ENCODE data around the gene XRCC4.
"Not testable (repeated sequence)": the region's sequence is repeated elsewhere in the genome, so short reads cannot be mapped to it uniquely, and the experiment has no call there.

Gene XRCC4

DNA sequence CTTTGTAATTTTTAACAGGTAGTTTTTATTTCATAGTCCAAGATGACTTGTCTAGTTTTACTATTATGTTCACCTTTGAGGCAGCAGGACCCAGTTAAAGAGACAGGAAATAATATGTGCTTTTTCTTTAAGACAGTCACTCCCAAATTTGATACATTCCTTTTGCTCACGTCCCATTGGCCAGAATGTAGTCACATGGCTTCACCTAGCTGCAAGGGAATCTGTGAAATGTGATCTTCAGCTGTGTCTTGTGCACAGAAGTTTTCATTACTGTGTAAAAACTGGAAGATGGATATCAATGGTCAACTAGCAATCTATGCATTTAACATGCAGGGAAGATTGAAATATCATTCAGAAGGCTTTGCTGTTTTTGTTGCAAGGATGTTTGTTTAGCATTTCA, 41.1 kb downstream of the XRCC4 start:
- no peak for DNase-seq

DNA sequence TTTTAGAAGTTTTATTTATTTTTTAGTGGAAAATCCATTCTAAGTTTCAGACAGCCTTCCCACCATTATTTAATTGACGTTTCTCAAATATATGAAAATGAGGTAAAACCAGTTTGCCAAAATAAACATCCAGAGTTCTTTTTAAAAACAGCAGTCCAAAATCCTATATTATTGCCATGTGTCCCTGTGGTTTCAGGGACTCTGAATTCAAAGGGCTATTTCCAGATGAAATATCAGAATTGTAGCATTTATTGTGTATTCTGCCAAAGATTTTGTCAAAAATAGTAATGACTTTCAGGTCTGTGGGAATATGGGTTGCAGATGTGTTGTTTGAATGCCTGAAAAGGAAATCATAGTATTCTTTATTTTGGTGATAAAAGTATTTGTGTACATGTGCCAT, 41.6 kb downstream of the XRCC4 start:
- DNase-seq = no peak

DNA sequence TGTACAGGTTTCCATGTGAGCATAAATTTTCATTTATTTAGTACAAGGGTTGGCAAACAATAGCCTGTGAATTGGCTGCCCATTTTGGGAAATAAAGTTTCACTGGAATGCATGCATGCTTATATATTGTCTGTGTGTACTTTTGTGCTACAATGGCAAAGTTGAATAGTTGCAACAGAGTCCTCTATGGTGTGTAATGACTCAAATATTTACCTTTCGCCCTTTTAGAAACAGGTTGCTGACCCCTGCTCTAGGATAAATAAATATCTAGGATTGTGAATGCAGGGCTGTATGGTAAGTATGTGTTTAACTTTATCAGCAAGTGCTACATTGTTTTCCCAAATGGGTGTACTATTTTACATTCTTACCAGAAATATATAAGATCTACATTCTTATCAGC, 47.2 kb downstream of the XRCC4 start:
- no peak for DNase-seq

DNA sequence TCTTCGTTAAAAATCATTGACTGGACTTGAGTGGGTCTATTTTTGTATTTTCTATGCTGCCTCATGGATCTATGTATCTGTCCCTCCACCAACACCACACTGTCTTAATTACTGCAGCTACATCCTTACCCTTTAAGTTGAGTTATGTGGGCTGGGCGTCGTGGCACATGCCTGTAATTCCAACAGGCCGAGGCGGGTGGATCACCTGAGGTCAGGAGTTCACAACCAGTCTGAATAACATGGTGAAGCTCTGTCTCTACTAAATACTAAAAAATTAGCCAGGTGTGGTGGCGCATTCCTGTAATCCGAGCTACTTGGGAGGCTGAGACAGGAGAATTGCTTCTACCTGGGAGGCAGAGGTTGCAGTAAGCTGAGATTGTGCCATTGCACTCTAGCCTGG, 48.2 kb downstream of the XRCC4 start:
- no peak for DNase-seq

DNA sequence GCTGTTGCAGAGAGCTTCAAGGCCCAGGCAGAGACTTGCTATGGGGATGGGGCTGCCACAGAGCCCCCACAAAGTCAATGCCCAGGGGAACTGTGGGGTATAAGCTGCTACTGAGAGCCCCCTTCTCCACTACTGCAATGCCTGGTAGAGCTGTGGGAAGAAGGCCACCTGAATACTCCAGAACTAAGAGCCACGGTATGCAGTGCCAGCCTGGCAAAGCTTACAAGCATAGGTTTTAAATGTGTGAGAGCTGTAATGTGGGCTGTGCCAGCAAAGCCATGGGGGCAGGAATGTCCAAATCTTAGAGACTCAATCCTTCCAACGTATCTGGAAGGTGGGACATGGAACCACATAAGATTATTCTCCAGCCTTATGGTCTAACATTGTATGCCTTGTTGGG, 49.2 kb downstream of the XRCC4 start:
- no peak for DNase-seq

DNA sequence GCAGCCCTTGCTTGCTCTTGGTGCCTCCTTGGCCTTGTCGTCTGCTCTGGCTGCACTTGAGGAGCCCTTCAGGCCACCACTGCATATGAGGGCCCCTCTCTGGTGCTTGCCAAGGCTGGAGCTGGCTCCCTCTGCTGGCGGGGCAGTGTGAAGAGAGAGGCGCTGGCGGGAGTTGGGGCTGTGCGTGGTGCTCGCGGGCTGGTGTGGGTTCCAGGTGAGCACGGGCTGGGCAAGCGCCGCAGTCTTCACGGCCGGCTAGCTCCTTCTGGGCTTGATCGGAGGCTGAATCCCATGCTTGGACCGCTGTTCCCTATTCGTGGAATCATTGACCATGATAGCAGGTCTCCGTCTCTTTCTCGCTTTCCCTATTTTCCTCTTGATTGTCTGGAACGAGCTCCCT, 56.5 kb downstream of the XRCC4 start:
- no peak for DNase-seq

DNA sequence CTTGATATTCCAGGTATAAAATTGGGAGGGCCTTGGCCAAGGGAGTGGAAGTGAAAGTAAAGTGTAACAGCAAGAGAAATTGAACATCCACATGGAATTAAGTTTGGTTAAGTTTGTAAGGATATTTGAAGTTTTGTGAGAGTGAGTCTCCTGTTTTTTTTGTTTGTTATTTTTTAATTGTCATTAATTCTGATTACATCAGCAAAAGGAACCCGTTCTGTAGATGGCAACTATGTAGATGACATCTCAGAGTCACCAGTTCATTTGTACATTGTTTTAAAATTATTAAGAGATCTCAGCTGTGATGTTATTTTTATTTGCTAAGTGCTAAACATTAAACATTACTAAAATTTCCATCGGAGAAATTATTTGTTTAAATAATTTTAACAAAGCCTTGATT, 65.2 kb downstream of the XRCC4 start:
- no peak for DNase-seq

DNA sequence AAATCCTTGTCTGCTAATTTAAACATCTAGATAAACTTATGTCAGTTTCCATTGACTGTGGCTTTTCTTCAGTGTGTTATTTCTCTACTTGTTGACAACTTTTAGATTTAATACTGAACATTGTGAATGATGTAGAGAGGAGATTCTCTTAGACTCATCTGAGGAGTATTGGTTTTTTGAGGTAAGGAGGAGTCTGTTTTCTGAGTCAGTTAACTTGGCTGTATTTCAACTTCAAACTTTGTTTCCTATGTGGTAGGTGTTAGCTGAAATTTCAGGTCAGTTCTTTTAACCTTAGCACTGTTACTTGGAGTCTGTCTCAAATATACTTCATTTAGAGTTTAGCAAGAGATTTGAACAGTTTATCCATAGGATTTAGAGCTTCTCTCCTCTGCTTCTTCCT, 67.9 kb downstream of the XRCC4 start:
- DNase-seq = no peak

DNA sequence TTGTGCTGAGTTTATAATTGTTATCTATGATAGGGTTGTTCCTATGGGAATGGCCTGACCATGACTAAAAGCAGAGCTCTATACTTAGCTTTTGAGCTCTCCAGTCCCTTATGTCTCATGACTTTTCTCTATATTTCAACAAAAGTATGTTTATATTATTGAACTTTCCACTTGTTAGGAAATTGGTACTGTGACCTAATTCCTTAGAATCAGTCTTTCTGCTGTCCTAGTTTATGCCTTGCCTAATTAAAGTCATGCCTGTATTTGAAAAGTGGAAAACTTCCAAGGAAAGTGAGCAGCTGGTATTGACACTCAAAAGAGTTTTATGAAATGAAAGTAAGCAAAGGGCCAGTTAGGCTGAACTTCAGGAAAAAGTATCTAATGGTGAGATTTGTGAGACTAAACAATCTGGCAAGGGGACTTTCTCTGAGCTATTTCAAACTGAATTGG, 68.6 kb downstream of the XRCC4 start:
- DNase-seq = no peak

DNA sequence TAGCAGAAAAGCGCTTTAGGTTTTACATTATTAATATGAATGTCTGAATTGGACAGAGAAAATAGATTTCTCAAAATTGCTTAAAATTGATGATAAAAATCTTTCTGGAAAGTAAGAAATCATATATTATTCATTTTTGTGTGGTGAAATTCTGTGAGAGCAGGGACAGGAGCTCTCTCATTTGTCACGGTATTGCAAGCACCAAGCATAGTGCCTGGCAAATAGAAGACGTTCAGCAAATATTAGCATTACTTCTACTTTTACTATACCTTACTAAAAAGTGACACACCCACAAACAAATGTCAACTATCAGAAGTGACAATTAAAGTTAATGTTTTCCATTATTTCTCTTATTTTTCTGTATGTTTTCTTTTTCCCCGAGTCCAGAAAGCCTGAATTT, 69.1 kb downstream of the XRCC4 start:
- DNase-seq = no peak

DNA sequence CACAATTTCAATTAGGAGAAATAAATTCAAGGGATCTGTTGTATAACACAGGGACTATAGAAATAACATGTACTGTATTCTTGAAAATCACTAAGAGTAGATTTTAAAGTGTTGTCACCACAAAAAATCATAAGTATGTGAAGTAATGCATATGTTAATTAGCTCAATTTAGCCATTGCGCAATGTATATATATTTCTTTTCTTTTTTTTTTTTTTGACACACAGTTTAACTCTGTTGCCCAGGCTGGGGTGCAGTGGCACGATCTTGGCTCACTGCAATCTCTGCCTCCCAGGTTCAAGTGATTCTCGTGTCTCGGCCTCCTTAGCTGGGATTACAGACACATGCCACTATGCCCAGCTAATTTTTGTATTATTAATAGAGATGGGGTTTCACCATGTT, 70.2 kb downstream of the XRCC4 start:
- DNase-seq = no peak

DNA sequence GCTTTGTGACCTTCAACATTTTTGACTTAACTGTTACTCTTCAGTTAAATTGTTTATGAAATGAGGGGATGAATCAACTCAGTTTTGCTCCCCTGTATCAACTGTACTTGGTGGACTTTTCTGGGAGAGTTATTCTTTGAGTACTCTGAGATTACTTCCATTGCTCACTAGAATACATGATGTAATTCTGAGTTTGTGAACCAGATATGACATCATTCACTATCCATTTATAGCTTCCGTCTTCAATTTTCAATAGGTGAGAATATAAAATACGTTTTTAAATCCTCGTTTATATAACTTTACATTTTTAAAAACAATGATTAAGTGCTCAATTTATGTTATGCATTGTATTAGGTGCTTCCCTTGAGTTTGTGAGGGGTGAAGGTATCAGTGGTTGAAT, 71.0 kb downstream of the XRCC4 start:
- no peak for DNase-seq

DNA sequence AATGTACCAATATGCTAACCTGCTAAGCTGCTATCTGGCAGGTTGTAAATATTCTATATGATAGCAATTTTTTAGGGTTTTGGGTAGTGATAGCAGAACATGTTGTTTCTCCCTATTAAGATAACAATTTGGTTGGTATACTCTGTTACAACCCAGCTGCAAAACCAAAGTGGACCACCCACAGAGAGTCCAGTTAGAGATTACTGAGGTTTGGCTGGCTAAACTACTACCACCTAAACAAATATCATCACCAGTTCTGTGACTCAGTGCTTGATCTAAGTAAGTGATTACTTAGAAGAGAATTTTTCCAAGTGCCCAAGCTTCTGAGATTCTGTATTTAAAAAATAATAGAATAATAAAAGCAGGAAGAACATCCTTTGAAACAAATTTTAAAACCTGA, 72.3 kb downstream of the XRCC4 start:
- DNase-seq = no peak

DNA sequence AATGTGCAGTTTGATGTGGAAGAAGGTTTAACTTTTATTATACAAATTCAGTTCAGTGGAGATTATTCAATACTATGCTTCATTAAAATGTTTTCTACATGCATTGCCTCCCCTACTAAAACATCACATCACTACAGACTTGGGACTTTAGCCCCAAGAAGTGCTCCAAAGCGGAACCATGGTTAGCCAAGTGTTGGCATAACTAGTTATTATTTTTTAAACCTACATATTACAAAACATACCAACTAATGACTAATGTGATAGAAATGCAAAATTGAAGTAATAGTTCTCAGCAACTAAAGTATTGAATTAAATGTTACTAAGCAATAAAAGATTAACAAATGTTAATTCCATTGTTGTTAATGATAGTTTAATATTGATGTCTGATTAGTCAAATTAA, 74.5 kb downstream of the XRCC4 start:
- no peak for DNase-seq

DNA sequence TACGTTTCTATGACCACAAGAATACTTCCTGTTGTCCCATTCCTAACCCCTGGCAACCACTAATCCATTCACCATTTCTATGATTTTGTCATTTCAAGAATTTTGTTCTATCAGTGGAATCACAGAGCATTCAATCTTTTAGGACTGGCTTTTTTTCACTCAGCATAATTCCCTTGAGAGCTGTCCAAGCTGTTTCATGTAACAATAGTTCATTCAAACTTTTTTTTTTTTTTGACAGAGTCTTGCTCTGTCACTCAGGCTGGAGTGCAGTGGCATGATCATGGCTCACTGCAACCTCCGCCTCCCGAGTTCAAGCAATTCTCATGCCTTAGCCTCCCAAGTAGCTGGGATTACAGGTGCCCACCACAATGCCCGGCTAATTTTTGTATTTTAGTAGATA, 75.6 kb downstream of the XRCC4 start:
- not testable (repeated sequence) for DNase-seq

DNA sequence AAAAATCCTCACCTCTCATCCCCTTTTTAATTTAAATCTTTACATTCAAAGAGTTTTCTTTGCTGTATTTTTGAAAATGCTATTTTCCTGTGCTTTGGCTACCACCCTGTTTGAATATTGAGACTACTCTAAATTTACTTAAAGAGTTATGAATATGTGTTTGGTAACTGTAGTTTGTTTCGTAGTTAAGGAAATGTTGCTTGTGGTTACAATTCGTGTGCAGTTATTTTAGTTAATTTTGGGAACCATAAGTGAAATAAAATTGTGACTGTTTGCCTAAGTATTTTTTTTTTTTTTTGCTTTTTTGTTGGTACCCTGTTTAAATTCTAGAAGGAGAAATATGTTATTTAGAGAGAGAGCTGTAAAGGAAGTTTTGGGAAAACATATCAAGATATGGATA, 78.7 kb downstream of the XRCC4 start:
- DNase-seq = no peak

DNA sequence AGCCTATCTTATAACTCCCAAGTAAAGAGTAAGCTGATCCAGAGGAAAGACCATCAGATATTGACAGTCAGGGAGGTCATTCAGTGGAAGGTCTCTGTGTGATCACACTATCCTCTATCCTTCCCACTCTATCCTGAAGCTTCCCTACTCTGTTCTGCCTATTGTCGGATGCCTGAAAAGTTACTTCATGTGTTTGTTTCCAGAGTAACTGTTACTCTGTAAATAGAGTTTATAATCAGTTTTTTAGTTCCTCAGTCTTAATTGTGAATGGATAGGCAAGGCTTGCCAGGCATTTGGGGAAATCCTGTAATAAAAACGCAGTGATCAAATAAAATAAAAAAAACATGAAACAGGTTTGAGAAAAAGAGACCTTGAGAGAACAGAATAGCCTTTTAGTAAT, 79.8 kb downstream of the XRCC4 start:
- DNase-seq = no peak

DNA sequence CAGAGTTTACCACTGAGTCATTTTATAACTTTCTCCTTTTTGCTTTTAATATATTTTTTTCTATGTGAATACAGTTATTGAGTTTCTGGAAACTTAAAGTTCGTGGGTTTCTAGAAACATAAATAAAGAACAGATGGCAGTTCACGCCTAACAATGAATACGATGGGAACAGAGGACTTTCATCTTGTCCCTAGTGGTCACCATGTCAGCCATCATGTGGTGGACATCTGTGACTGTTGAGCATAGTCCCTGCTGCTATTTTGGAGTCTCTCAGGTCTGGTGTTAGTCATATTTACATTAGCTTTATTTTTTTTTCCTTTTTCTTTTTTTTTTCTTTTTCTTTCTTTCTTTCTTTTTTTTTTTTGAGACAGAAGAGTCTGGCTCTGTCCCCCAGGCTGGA, 85.3 kb downstream of the XRCC4 start:
- no peak for DNase-seq

DNA sequence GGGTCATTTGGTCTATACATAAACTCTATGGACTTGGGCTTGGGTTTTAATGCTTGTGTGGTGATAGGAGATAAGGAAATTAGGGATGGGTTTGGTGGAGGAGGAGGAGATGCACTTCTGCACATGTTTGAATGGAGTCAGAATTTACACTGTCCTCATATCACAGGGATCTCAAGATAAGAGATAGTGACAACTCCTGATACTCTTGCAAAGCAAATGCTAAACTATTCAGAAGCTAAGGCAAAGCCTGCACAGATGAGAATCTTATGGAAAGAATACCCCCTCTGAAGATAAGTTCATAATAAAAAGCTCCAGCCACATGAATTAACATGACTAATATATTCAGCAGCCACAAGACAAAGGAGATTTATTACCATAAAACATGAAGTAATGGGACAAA, 90.2 kb downstream of the XRCC4 start:
- DNase-seq = no peak

DNA sequence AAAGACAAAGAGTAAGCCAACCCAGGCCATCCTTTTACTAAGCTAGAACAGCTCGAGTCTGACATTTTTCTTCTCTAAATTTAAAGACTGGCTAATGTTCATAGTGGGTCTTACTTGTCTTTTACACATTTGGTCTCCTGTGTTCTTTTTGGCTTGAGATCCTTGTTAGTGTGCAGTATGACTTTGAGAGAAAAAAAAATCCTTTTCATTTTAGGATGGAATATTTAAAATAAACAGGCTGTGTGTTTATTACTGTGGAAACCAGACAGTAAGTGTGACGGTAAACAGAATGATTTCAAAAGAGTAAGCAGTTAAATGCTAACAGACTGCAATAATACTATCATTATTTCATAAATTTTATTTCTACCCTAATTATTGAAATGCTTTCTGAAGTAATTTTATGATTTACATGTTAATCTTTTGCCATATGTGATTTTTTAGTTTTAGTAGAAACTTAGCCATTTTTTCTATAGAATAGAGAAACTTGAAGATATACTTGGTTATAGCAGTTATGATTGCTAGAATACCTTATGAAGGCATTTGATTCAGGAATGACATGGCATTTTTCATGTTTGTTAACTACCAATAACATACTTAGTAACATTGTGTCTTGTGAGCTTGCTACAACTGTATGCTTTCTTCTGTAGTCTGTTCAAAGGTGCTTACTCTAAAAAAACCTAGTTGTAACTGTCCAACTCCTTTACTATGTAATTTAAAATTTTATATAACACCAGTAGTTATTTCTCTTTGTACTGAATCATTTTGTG, 92.4 kb downstream of the XRCC4 start:
- no peak for DNase-seq

DNA sequence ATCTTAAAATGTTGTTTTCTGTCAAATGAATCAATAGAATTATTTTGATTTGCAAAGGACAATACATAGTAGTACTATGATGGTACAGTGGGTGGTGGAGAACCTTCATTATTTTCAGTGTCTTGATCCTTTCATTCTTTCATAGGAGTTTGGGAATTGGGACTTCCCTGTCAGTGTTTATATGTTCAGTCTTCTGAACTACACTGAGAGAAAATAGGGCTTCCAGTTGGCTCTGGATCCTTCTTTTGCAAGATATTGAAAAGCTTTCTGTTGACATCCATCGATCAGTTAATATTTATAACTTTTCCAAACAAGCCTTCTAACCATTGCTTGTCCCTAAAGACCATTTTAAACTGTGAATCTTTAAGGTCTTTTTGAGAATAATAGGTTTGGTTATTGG, 94.7 kb downstream of the XRCC4 start:
- no peak for DNase-seq

DNA sequence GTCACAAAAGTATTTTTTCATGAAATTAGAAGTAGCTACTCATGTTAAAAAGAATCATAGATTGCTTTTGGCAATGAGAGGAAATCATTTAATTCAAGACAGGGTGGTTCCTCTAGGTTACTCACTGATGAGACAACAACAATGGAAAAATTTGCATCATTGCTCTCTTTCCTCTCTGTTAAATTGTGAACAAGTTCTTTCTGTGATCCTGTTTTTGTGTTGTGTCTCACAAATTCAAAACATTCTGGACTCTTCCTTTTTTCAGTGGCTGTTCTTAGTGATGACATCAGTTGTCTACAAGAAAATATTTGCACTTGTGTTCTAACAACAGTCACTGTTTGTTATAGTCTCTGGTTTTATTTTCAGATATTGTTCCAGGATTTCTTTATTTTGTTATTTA, 95.3 kb downstream of the XRCC4 start:
- no peak for DNase-seq

DNA sequence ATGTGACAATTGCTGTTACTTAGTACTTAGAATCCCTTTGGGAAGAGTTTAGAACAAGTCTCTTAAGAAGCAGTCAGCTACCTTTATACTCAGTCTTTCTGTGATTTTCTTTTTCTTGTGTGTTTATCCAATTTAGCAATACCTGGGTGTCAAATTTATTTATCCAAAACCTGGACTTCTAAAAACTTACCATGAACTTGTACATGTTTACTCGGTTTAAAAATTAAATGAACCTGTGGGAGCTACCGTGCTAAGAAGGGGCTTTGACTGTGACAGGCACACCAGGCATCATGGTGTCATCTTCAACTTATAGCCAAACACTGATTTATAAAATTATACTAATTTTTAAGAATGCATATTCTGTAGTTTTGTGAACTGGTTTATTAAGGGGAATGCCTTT, 96.5 kb downstream of the XRCC4 start:
- DNase-seq = no peak

DNA sequence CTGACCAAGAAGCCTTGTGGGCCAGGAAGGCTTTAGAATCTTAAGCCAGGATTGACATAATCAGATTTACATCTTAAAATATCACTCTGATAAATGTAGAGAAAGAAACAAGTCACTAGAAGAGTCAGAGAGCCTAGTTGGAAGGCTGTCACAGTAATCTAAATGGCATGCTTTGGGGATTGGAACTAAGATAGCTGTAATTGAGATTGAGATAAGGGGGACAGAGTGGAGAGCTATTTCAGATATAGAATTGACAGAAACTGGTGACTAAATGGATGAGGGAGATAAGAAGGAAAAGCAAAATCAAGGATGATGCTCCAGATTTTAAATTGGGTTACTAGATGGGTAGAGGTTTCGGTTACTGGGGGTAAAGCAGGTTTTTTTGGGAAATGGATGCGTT, 100.5 kb downstream of the XRCC4 start:
- DNase-seq = no peak

DNA sequence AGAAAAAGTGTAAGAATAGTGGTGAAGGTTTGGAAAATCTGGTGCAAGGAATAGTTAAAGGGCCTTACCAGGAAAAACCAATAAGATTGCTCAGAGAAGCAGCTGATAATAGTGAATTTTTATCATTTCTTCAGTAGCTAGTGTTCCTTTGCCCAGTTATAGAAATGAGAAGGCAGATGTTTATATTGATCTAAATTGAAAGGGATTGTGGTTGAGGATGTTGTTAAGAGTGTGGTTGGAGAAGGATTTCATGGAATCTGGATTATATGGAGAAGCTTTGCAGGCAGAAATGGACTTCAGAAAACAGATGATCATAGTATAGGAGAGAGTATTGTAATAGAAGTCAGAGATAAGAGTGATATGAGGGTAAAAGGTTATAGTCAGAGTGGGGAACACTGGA, 102.6 kb downstream of the XRCC4 start:
- DNase-seq = no peak

DNA sequence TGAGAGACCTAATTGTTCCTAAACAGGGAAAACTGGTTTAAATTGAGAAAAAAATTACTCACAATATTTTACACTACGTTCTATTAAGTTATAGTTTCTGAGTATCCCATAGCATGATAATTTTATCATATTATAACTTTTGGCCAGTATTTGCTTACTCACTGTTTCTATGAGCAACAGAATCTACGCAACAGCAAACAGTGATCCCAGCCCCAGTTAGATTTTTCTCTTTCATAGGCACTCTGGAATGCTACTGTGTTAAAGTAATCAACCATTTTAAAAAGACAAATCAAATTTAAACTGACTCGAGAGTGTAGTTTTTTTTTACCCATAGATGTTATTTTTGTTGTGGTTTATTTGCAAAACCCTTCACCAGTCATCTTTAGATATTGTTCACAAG, 107.2 kb downstream of the XRCC4 start:
- no peak for DNase-seq

All from AML-193 (cell line).